ENCODE measurements around the gene BCL2L15. TPM values are rescaled to one million over a fixed set of nuclear protein-coding genes. Genes with fewer than 3 reads are reported as not detected.
A peak's percentile ranks its signal among the peaks of the same experiment; 100 is the strongest.

The BCL2L15 gene
- total RNA-seq, 4 donors from 2014 or later: 0.15 to 0.93 (median 0.27) TPM; not detected in 1

DNA sequence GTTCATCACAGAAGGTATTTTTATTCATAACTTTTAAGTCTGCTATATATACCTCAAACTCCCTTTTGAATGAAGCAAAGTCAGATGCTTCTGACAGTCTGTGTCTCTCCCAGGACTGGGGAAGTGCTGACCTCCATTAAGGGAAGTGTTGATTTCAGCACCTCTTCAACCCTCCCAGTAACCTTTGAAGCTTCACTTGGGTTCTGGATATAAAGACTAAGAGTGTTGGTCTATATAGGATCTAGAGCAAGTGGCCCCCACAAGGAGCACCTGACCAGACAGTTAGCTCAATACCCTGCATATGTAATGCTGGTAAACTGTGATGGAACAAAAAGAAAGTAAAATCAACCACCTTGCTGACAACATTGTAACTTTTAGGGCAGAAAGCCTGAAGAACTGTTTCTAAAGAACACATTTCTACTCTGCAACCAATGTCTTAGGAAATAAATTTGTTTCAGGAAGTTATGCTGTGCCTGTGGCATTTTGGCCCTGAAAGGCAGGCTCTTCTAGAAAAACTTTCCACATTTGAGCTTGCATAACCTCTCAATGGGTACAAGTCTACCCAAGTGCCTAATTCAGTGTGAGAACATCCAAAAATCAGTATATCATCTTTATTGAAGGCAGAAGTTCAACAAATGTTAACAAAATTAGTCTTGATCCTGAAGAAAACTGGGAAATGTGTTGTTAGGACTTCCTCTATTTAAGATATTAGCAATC, 15.0 kb downstream of the BCL2L15 start:
- Histone ChIP-seq H3K4me3 (no peak overlapping the region), H3K27me3 (no peaks in the 10 kb centered on the region), H3K4me1 (no peaks in the 10 kb centered on the region), H3K36me3 (no peaks in the 10 kb centered on the region), H3K27ac (peak overlapping the region in 3 of 4 donors; percentile 10 to 34 (median 17)), H3K9me3 (no peaks in the 10 kb centered on the region)
- no peak for TF ChIP-seq POLR2A (IDR thresholded peaks at IDR 0.05)
- no peak for TF ChIP-seq POLR2AphosphoS5 (IDR thresholded peaks at IDR 0.05)
- TF ChIP-seq, protein P1, sequence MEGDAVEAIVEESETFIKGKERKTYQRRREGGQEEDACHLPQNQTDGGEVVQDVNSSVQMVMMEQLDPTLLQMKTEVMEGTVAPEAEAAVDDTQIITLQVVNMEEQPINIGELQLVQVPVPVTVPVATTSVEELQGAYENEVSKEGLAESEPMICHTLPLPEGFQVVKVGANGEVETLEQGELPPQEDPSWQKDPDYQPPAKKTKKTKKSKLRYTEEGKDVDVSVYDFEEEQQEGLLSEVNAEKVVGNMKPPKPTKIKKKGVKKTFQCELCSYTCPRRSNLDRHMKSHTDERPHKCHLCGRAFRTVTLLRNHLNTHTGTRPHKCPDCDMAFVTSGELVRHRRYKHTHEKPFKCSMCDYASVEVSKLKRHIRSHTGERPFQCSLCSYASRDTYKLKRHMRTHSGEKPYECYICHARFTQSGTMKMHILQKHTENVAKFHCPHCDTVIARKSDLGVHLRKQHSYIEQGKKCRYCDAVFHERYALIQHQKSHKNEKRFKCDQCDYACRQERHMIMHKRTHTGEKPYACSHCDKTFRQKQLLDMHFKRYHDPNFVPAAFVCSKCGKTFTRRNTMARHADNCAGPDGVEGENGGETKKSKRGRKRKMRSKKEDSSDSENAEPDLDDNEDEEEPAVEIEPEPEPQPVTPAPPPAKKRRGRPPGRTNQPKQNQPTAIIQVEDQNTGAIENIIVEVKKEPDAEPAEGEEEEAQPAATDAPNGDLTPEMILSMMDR (IDR thresholded peaks at IDR 0.05): no peak
- TF ChIP-seq EP300 (IDR thresholded peaks at IDR 0.05): no peak
- ATAC-seq: peak; percentile 48

GRCh38 chr1:113871597-113872113, 15.7 kb downstream of the BCL2L15 start, which contains the start of gene PTPN22:
Gene PTPN22, minus strand, starts transcription at chr1:113871712.
- H3K27me3 ChIP-seq: no peaks in the 10 kb centered on the region
- no peak within 1 kb of the TSS for H3K4me3 ChIP-seq
- no peaks in the 10 kb centered on the region for H3K9me3 ChIP-seq
- WGBS, 2 donors (ENCODE audit: low coverage in 1 of 2): 71 to 74% methylated on average over 2 of the region's 4 CpGs
- H3K27ac ChIP-seq: peak within 1 kb of the TSS in 3 of 4 donors; percentile 10 to 34 (median 17)
- TF ChIP-seq, protein P1 (IDR thresholded peaks at IDR 0.05): no peak
- TF ChIP-seq POLR2AphosphoS5 (IDR thresholded peaks at IDR 0.05) (no peak), EP300 (IDR thresholded peaks at IDR 0.05) (no peak), POLR2A (IDR thresholded peaks at IDR 0.05) (no peak)
- no peaks in the 10 kb centered on the region for H3K4me1 ChIP-seq
- no peaks in the 10 kb centered on the region for H3K36me3 ChIP-seq
- ATAC-seq: peak; percentile 75

DNA sequence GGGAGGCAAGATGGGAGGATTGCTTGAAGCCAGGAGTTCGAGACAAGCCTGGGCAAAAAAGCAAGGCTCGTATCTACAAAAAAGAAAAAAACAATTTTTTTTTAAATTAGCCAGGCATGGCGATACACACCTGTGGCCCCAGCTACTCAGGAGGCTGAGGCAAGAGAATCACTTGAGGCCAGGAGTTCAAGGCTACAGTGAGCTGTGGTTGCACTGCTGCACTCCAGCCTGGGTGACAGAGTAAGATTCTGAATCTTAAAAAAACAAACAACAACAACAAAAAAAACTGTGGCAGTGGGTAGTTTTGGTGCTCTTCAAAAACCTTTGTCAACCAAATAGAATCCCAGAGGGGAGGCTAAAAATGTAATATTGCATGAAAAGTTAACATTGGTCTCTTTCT, 16.6 kb downstream of the BCL2L15 start:
- Histone ChIP-seq H3K9me3 (no peaks in the 10 kb centered on the region), H3K27ac (no peak overlapping the region), H3K36me3 (no peaks in the 10 kb centered on the region), H3K4me3 (no peak overlapping the region), H3K4me1 (no peaks in the 10 kb centered on the region), H3K27me3 (no peaks in the 10 kb centered on the region)
- ATAC-seq: no peak
- 100% methylated on average over 3 of the region's 3 CpGs for WGBS, 2 donors (ENCODE audit: low coverage in 1 of 2)
- no peak for TF ChIP-seq POLR2A (IDR thresholded peaks at IDR 0.05)
- TF ChIP-seq EP300 (IDR thresholded peaks at IDR 0.05): no peak
- TF ChIP-seq POLR2AphosphoS5 (IDR thresholded peaks at IDR 0.05): no peak
- TF ChIP-seq, protein P1 (IDR thresholded peaks at IDR 0.05): no peak

GRCh38 chr1:113868387-113869083, 18.8 kb downstream of the BCL2L15 start:
- no peak overlapping the region for H3K27ac ChIP-seq

More at GRCh38 chr1:113868387-113869083, 18.8 kb downstream of the BCL2L15 start:
- no peaks in the 10 kb centered on the region for H3K4me1 ChIP-seq
- H3K9me3 ChIP-seq: no peaks in the 10 kb centered on the region
- TF ChIP-seq EP300 (IDR thresholded peaks at IDR 0.05) (no peak), POLR2A (IDR thresholded peaks at IDR 0.05) (no peak), POLR2AphosphoS5 (IDR thresholded peaks at IDR 0.05) (no peak)
- TF ChIP-seq, protein P1 (IDR thresholded peaks at IDR 0.05): no peak
- ATAC-seq: no peak
- H3K27me3 ChIP-seq: no peaks in the 10 kb centered on the region
- 86 to 92% methylated on average over 1 to 4 of the region's 4 CpGs for WGBS, 2 donors (ENCODE audit: low coverage in 1 of 2)
- no peak overlapping the region for H3K4me3 ChIP-seq
- H3K36me3 ChIP-seq: no peaks in the 10 kb centered on the region
